ENCODE results near the gene DGKH.
"Not testable (repeated sequence)": the region's sequence is repeated elsewhere in the genome, so short reads cannot be mapped to it uniquely, and the experiment has no call there.

The DGKH gene

GRCh38 chr13:42040730-42041010, 7.8 kb upstream of the DGKH start:
- no peak for DNase-seq

- peak; percentile 17 for DNase-seq
Measured at GRCh38 chr13:42041011-42041683, 7.3 kb upstream of the DGKH start.

DNA sequence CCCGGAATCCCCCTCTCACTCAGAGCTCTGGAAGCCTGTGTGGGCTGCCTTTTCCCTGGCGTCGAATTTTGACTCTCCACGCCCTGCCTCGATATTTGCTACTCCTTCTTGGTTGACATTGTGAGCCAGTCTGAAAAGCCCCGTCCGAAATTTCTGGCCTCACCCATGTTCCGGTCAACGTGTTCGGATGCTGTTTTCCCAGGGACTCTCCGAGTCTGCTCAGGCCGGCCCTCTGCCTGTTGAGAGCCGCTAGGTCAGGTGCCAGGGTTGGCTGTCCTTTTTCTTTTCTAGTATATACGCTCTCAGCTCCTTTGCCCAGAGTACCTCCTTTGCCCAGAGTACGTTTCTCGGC, 6.8 kb upstream of the DGKH start:
- peak; percentile 8 for DNase-seq

- no peak for DNase-seq
Measured at GRCh38 chr13:42043676-42044075, 4.8 kb upstream of the DGKH start.

- DNase-seq, result no peak
Measured at GRCh38 chr13:42046448-42046847, 2.0 kb upstream of the DGKH start.

DNA sequence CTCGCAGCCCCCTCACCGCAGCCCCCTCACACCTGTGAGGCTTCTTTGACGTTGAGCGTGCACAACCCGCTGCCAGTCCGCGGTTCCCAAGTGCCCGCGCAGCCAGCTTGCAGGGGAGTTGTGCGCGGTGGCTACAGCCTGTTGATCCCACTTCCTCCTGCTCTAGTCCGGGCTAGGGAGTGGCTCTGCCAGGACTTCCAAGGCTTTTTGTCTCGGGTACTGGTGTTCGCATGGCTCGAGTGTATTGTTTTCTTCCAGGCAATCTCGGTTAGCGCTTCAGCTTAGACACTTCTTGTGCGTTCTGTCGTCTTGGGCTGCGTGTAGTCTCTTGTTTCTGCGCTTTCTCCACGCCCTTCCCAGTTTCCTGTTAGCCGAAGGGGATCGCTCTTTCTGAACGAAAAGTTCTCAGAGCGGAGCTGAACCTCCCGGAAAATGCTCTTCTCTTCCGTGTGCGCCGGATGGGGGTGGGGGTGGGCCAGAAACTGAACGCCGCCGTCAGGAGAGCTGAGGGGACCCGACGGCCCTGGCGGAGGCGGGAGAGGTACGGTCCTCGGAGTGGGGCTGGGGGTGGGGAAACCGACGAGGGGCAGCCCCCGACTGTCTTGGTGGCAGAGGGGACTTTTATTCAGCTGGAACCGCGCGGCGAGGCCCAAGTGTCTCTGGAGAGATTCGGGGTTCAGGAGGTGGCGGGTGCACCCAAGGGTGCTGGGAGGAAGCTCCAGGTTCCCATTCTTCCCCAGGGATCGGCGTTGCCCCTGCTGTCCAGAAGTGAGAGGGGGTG, 697 bp upstream of the DGKH start:
- DNase-seq, result peak; percentile 26

- DNase-seq, result peak; percentile 32
Measured at GRCh38 chr13:42048684-42049453, 421 bp downstream of the DGKH start.

GRCh38 chr13:42049454-42049813, 986 bp downstream of the DGKH start:
- DNase-seq, result no peak

- DNase-seq, result no peak
Measured at GRCh38 chr13:42054798-42055499, 6.5 kb downstream of the DGKH start.

DNA sequence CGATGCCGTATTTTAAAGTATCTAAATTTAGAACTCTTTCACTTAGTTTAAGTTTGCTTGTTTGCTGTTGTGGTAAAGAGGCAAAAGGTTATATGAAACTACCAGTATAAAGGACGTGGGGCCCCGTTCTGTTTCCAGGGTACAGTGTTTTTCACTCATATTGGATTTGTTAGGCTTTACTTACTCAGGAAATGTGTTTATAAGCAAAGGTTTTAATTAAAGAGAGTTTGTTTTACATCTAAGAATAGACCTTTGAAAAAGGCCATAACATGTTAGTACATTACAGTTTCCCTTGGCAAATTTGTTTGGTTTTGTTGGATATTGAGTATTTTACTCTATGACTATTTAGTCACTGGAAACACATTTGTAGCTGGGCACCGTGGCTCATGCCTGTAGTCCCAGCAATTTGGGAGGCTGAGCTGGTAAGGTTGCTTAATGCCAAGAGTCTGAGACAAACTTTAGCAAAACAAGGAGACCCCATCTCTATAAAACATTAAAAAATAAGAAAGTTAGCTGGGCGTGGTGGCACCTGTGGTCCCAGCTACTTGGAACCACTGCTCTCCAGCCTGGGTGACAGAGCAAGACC, 7.1 kb downstream of the DGKH start:
- DNase-seq, result no peak

DNA sequence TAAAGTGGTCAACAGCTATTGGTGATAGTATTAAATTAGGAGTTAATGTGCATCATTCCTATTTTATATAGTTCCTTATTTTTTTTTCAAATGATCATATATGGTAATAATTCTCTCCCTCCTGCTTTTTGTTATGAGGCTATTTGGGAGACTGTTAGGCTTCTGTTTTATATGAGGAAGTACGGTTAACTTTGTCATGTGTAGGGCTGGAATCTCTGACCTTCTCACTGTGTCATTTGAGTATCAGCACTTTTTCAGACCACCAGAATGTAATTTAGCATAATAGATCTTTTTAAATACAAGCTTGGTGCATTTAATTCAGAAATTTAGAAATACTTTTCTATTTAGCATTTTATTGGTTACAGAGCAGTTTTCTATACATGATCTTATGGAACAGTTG, 7.7 kb downstream of the DGKH start:
- DNase-seq, result no peak

DNA sequence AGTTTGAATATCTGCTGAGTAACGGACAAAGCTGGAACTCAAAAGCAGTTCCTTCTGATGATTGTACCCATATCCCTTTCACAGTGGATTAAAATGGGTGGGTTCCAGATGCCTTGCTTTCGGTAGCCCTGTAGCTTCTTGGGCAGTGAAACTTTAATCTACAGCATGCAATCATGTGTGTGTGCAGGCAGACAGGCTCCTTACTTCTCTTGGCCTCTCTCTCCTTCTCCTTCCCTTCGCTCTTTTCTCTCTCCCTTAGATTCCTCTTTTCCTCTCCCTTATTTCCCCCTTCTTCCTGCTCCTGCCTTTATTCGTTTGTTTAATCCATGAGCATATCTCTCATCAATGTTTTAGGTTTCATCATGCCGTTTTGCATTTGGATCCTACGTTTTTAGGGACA, 8.1 kb downstream of the DGKH start:
- no peak for DNase-seq

DNA sequence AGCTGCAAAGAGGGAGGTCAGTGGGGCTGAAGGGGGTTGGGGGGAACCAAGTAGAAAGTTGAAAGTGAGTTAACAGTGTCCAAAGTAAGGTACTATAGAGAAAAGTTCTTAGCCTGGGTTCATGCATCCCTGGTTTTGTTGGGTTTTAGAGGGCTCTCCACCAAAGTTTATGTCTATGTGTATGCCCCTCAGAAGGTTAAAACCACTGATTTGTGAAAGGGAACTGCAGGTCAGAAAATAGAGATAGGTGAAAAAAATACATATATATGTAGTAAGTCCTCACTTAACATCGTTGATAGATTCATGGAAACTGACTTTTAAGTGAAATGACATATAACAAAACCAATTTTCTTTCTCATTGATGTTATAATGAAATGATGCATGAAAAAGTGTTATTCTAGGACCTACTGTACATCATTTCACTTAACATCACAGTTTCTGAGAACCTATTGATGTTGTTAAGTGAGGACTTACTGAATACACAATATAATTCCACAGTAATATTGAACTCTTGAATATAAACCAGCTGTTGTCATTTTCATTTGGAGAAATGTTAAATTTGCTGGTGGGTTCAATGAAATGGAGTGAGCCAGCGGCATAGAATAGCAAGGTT, 9.6 kb downstream of the DGKH start:
- no peak for DNase-seq

DNA sequence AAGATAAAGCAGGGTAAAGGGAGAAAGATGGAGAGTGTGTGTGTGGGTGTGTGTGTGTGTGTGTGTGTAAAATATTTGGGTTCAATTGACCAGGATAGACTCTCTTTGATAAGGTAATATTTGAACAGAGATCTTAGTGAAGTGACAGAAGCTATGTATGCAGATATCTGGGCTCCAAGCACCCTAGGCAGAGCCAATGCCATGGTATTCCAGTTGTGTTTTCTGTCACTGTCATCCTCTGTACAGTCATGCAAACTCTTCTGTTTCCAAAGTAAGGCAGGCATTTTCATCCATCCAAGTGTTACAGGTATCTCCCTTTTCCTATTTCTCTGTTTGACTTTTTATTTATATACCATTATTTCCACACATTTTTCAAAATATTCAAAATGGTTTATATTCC, 13.5 kb downstream of the DGKH start:
- DNase-seq, result no peak

DNA sequence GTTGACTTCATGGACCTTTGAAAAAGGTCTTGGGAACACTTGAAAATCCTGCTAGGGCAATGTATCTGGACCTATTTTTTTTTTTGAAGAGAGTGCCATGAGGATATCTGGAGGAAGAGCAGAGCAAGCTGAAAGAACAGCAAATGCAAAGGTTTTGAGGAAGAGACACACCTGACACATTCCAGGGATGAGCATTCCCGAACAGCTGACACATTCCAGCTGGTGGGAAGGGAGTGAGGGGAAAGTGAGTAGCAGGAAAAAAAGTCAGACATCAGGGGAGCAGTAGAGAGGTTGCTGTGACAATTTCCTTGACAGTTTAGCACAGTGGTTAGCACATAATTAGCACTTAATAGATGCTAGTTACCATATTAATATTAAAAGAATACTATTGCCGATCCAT, 14.7 kb downstream of the DGKH start:
- DNase-seq, result no peak

DNA sequence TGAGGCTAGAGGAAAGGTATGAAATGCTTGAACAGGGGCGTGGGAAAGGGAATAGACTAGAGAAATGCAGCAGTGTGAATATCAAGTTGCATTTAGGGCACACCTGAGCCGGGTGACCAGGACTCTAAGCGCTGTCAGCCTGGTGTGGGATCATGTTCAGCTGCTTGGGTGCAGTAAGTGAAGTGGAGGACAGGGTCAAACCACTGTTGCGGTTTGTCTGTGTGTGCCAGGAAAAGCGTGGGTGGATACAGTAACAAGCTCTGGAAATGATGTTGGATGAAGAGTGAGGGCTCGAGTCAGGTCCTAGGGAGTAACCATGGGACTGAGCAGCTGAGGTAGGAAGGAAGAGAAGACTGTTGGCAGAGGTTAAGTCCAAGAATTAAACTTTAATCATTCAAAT, 15.8 kb downstream of the DGKH start:
- DNase-seq, result no peak

- no peak for DNase-seq
Measured at GRCh38 chr13:42064966-42065365, 16.5 kb downstream of the DGKH start.

GRCh38 chr13:42065414-42065813, 17.0 kb downstream of the DGKH start:
- DNase-seq, result no peak

- no peak for DNase-seq
Measured at GRCh38 chr13:42066542-42066941, 18.1 kb downstream of the DGKH start.

DNA sequence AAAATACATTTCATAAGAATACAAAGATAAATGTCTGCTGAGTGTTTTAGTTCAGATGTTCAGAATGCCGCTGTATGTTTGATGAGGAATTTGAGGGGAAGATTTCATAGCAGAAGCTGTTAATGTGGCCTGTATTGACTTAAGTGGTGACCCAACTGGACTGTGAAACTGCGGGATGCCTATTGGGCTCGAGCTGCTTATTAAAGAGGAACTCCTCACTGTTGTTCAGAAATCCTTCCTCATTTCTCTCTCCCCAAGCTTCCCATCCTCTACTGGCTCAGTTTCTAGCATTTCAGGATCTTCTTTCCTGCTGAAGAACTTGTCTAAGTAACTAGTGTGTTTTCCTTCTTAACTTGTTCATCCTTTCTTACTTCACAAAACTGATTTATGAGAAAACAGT, 20.4 kb downstream of the DGKH start:
- no peak for DNase-seq

GRCh38 chr13:42070599-42070998, 22.2 kb downstream of the DGKH start:
- not testable (repeated sequence) for DNase-seq

GRCh38 chr13:42071179-42071578, 22.7 kb downstream of the DGKH start:
- DNase-seq, result not testable (repeated sequence)

All from DMS153 (cell line).